ENCODE data around the gene ERRFI1. TPM values are rescaled to one million over a fixed set of nuclear protein-coding genes. Genes with fewer than 3 reads are reported as not detected.

ERRFI1 gene
- total and polyA plus RNA-seq, 10 of the 15 experiments (the other 5 are each of a cell fraction or from before 2014, with no cell fraction given): 0.90 to 6.5 (median 3.1) TPM

GRCh38 chr1:7993593-7994479 is 32.3 kb downstream of the ERRFI1 start (continued):
- TF ChIP-seq ZBTB11 (CRISPR knock-in tag; IDR thresholded peaks at IDR 0.05) (no peak), YY1 (IDR thresholded peaks at IDR 0.05; ENCODE audit: low read depth, low read length) (peak; percentile 35; the same call in 1 of the 2 replicates), CBFB (IDR thresholded peaks at IDR 0.05; ENCODE audit: low read depth) (peak; percentile 85), REST (IDR thresholded peaks at IDR 0.05; ENCODE audit: low read depth, low read length) (no peak), GATAD2B (conservative IDR thresholded peaks at IDR 0.05; ENCODE audit: low read depth) (peak; percentile 57), TCF12 (IDR thresholded peaks at IDR 0.05; ENCODE audit: low read depth, low read length) (0 out of 2 replicates have a peak, but pooled peaks have one; percentile 18), CREB1 (IDR thresholded peaks at IDR 0.05; ENCODE audit: low read depth) (peak; percentile 46; the same call in 1 of the 2 replicates), MTA2 (IDR thresholded peaks at IDR 0.05; ENCODE audit: low read depth) (peak; percentile 88), SMAD5 (IDR thresholded peaks at IDR 0.05; ENCODE audit: low read depth) (no peak), EED (IDR thresholded peaks at IDR 0.05; ENCODE audit: low read depth) (peak; percentile 84), ZSCAN29 (IDR thresholded peaks at IDR 0.05) (peak; percentile 50; the same call in 1 of the 2 replicates), NR2F1 (conservative IDR thresholded peaks at IDR 0.05) (no peak), HCFC1 (IDR thresholded peaks at IDR 0.05; ENCODE audit: low read length) (no peak), NKRF (conservative IDR thresholded peaks at IDR 0.05) (no peak), IRF5 (IDR thresholded peaks at IDR 0.05; ENCODE audit: borderline replicate concordance) (no peak), ASH2L (IDR thresholded peaks at IDR 0.05; ENCODE audit: borderline replicate concordance, low read depth) (no peak), CTCF (IDR thresholded peaks at IDR 0.05 in 2 of 3, conservative IDR thresholded peaks at IDR 0.05 in 1 of 3; ENCODE audit: control insufficient read depth in 2 of 3, extremely low read depth in 1 of 3, insufficient read depth in 1 of 3, low read depth in 3 of 3, low read length in 3 of 3) (no peak)

Measured in GM12878 (cell line).